Dermis blood vessel endothelial cell (primary cell): Measurements from ENCODE around the gene USP30. TPM values are rescaled to one million over a fixed set of nuclear protein-coding genes. Genes with fewer than 3 reads are reported as not detected.
"Not testable (repeated sequence)": the region's sequence is repeated elsewhere in the genome, so short reads cannot be mapped to it uniquely, and the experiment has no call there.

Source experiments
- DNase-seq: peaks from one replicate; pipeline ENCODE4 v3.0.0; 2010
- total RNA-seq: library from RNA; depleted of rRNA; stranded (reverse); fragments of >200 nt; gene quantifications from 2 replicates; pipeline ENCODE4 v1.2.3, GENCODE V29; 2014

Gene USP30, protein sequence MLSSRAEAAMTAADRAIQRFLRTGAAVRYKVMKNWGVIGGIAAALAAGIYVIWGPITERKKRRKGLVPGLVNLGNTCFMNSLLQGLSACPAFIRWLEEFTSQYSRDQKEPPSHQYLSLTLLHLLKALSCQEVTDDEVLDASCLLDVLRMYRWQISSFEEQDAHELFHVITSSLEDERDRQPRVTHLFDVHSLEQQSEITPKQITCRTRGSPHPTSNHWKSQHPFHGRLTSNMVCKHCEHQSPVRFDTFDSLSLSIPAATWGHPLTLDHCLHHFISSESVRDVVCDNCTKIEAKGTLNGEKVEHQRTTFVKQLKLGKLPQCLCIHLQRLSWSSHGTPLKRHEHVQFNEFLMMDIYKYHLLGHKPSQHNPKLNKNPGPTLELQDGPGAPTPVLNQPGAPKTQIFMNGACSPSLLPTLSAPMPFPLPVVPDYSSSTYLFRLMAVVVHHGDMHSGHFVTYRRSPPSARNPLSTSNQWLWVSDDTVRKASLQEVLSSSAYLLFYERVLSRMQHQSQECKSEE
- total RNA-seq = 6.2 and 7.0 TPM in 2 replicates

GRCh38 chr12:109052414-109053323 is at the start of gene USP30:
USP30 (plus strand) TSS chr12:109052576; CDS start chr12:109052679, 103 bp downstream.
- peak; percentile 93 for DNase-seq

GRCh38 chr12:109004017-109004416 is 48.4 kb upstream of the USP30 start:
- no peak for DNase-seq

DNA sequence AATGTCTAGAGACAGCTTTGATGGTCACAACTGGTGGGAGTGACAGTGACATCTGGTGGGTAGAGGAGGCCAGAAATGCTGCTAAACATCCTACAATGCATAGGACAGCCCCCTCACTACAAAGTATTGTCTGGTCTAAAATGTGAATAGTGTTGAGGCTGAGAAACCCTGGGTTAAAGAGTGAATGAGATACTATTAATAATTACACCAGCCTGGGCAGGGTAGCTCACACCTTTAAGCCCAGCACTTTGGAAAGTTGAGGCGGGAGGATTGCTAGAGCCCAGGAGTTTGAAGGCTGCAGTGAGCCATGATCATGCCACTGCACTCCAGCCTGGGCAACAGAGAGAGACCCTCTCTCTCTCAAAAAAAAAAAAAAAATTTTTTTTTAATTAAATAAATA is 42.6 kb upstream of the USP30 start:
- DNase-seq = no peak

GRCh38 chr12:109010259-109010658 is 42.1 kb upstream of the USP30 start:
- DNase-seq = no peak

DNA sequence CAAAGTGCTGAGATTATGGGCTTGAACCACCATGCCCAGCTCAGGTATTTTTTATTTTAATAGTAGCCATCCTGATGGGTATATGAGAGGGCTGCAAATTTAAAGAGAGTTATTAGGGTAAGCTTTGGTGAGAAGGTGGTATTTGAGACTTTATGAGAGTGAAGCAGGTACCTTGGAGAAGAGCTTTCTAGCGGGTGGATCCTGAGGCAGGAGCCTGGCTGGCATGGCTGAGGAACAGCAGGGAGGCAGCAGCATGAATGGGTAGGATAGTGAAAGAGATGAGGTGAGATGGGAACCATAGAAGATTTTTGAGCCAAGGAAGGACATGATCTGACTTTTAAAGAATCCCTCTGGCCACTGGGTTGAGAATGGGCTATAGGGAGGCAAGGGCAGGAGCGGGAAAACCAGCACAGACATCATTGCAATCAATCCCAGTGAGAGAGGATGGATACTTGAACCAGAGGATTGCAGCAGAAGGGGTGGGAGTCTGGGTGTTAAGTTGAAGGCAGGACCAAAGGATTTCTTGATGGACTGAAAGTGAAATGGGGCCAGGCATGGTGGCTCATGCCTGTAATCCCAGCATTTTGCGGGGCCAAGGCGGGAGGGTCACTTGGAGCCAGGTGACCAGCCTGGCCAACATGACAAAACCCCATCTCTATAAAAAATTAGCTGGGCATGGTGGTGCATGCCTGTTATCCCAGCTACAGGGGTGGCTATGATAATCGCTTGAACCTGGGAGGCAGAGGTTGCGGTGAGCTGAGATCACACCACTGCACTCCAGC is 37.2 kb upstream of the USP30 start:
- no peak for DNase-seq

- no peak for DNase-seq
Measured at GRCh38 chr12:109016016-109016415, 36.4 kb upstream of the USP30 start.

GRCh38 chr12:109016978-109017377 is 35.4 kb upstream of the USP30 start:
- DNase-seq = no peak

GRCh38 chr12:109018296-109018695 is 34.1 kb upstream of the USP30 start:
- no peak for DNase-seq

GRCh38 chr12:109020146-109020795 is 32.1 kb upstream of the USP30 start:
- DNase-seq = no peak

- peak; percentile 84 for DNase-seq
Measured at GRCh38 chr12:109020796-109021380, 31.5 kb upstream of the USP30 start, which contains the start of gene SVOP. SVOP (minus strand) TSS chr12:109021068; CDS start chr12:109020868, 200 bp downstream.

GRCh38 chr12:109027767-109028166 is 24.6 kb upstream of the USP30 start:
- DNase-seq = no peak

DNA sequence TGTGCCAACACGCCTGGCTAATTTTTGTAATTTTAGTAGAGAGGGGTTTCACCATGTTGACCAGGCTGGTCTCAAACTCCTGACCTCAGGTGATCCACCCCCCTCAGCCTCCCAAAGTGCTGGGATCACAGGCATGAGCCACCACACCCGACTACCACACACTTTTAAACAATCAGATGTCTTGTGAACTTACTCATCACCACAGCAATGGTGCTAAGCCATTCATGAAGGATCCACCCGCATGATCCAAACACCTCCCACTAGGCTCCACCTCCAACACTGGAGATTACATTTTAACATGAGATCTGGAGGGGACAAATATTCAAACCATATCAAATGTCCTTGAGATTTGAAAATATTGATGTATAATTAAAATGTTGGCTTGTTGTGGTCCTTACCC is 23.8 kb upstream of the USP30 start:
- not testable (repeated sequence) for DNase-seq

DNA sequence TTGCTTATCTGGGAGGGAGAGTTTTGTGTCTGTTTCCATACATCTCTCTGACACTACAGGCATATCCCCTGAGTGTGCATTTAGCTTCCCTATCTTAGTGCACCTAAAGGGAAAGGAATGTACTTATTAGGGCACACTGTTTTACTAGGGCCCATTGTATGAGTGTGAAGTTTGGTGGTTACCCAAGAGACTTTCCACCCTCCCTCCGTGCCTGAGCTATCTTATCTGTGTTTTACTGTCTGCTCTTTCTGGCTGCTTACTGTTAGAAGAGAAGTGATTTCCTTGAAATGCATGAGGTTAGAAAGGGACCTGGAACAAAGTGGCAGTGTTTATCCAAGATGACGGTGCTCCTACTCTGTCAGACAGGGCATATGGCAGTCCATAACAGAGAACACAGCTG is 23.0 kb upstream of the USP30 start:
- DNase-seq = no peak

- DNase-seq = no peak
Measured at GRCh38 chr12:109033239-109034196, 18.9 kb upstream of the USP30 start.

- DNase-seq = no peak
Measured at GRCh38 chr12:109036975-109037374, 15.4 kb upstream of the USP30 start.

GRCh38 chr12:109044241-109044640 is 8.1 kb upstream of the USP30 start:
- no peak for DNase-seq

DNA sequence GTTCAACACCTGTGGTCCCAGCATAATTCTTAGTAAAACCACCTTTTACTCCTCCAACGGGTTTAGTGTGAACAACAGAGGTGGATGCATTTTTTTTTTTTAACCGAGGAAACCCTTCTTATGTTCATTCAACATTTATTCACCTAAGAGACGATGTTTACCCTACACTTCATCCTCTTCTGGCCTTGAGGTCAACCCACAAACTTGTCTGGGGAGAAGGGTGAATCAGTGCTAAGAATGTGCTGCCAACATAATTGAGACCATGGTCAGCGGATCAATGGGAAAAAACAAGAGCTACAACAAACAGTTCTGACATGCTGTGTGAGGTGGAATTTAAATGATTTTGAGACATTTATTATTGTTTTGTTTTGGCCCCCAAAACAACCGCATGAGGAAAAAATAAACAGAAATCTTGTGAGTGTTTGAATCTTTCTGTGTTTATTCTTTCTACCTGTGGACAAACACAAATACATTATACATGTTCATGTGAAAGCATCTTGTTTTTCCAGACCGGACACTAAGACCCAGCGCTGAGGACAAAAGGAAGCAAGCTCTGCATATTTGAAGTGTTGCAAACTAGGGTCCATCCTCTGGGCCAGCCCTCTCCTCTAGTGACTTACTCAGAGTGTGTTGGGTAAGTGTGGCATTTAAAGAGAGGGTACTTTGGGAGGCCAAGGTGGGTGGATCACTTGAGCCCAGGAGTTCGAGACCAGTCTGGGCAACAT is 5.1 kb upstream of the USP30 start:
- DNase-seq = no peak

GRCh38 chr12:109048706-109049105 is 3.7 kb upstream of the USP30 start:
- not testable (repeated sequence) for DNase-seq

GRCh38 chr12:109049794-109050193 is 2.6 kb upstream of the USP30 start:
- DNase-seq = not testable (repeated sequence)

- DNase-seq = no peak
Measured at GRCh38 chr12:109052097-109052413, 321 bp upstream of the USP30 start.
